Adrenal gland (tissue), 5 donors: Measurements from ENCODE around the gene ARHGAP21.

Experiments
- POLR2A ChIP-seq, 2 donors: fragments of 450-650 bp; IDR thresholded peaks; one replicate each; pipeline ENCODE4 v1.6.1; 2017; ENCODE audit warnings: antibody characterized with exemption in 2 of 2, mild to moderate bottlenecking in 2 of 2, moderate library complexity in 1 of 2
- TF ChIP-seq, protein P1 (sequence below), 6 experiments: fragments of 450-650 bp in 4 of 6; fragments of 200-600 bp in 2 of 6; sonication (generic) in 1 of 6; IDR thresholded peaks; 1 replicate in 5 of 6; 2 replicates in 1 of 6; pipeline versions ENCODE4 v1.5.1 to v1.8.0; 2016 to 2021; ENCODE audit warnings: antibody characterized with exemption in 6 of 6, mild to moderate bottlenecking in 2 of 6, moderate library complexity in 1 of 6
- donor health status: DM: no; HTN: no; CAD: no.

DNA sequence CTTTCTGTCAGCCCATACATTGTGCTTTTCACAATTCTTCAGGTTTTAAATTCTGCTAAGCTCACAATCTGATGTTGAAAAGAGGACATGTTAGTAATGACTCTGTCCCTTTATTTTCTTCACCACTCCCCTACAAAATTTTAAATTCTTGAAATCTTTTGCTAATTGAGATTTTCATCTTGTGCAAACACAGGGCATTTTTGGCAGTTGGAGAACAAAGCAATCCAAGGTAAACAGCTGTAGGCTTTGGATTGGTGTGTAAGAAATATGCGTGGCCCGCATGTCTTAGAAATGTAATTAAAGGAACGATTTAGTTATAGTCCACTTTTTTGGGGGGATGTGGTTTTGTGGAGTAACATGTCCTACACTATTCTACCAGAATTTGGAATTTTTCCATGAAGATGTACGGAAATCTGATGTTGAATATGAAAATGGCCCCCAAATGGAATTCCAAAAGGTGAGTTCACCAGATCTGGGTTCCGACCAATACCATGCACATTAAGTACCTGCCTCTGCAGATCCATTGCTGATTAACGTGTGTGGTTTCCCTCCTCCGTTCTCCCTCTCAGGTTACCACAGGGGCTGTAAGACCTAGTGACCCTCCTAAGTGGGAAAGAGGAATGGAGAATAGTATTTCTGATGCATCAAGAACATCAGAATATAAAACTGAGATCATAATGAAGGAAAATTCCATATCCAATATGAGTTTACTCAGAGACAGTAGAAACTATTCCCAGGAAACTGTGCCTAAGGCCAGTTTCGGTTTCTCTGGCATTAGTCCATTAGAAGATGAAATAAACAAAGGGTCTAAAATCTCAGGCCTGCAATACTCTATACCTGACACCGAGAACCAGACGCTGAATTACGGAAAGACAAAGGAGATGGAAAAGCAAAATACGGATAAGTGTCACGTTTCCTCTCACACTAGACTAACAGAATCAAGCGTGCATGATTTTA lies 181.1 kb downstream of the ARHGAP21 start:
- TF ChIP-seq, protein P1, sequence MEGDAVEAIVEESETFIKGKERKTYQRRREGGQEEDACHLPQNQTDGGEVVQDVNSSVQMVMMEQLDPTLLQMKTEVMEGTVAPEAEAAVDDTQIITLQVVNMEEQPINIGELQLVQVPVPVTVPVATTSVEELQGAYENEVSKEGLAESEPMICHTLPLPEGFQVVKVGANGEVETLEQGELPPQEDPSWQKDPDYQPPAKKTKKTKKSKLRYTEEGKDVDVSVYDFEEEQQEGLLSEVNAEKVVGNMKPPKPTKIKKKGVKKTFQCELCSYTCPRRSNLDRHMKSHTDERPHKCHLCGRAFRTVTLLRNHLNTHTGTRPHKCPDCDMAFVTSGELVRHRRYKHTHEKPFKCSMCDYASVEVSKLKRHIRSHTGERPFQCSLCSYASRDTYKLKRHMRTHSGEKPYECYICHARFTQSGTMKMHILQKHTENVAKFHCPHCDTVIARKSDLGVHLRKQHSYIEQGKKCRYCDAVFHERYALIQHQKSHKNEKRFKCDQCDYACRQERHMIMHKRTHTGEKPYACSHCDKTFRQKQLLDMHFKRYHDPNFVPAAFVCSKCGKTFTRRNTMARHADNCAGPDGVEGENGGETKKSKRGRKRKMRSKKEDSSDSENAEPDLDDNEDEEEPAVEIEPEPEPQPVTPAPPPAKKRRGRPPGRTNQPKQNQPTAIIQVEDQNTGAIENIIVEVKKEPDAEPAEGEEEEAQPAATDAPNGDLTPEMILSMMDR (IDR thresholded peaks at IDR 0.05): no peak
- TF ChIP-seq POLR2A (IDR thresholded peaks at IDR 0.05): no peak
